Measurements from ENCODE around the gene NFATC4. TPM values are rescaled to one million over a fixed set of nuclear protein-coding genes. Genes with fewer than 3 reads are reported as not detected.

Gene NFATC4
- total and polyA plus RNA-seq, 2 of the 4 experiments (the other 2 are of a cell fraction), result 15.6 to 35.8 TPM

DNA sequence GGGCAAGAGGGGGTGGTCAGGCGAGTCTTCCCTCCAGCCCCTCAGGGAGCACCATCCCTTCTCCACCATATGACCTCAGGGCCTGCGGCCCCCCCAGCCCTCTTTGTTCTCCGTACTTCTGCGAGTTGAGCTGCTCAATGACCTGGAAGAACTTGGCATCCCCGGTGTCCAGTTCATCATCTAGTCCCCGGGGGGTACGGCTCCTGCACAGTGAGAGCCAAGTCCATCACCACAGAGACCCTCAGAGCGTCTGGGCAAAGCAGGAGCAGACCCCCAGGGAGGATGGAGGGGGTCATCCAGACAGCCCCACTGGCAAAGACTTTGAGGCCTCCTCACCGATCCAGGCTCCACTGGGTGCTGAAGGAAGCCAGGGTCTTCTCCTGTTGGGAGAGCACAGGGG is 42.0 kb upstream of the NFATC4 start:
- Histone ChIP-seq H2BK5ac (ENCODE audit: low read depth, low read length, poor library complexity, severe bottlenecking) (no peak overlapping the region), H4K5ac (ENCODE audit: low read depth, low read length) (no peak overlapping the region), H3K4me3 (ENCODE audit: insufficient read depth, low read depth, low read length) (no peak overlapping the region), H3K56ac (ENCODE audit: extremely low read depth, insufficient read depth, low read length) (no peak overlapping the region), H3K9me1 (ENCODE audit: insufficient read depth, low read length) (no peaks in the 10 kb centered on the region; the same call in 1 of the 2 replicates), H3K36me3 (ENCODE audit: control insufficient read depth, insufficient read depth, low read length) (no peaks in the 10 kb centered on the region), H4K91ac (ENCODE audit: insufficient read depth, low read depth, low read length) (no peak overlapping the region), H3K27ac (ENCODE audit: insufficient read depth, low read length) (no peak overlapping the region), H3K27me3 (ENCODE audit: control insufficient read depth, insufficient read depth, low read length) (peaks cover 37% of the 10 kb centered on the region), H2AK5ac (ENCODE audit: low read depth, low read length) (no peak overlapping the region), H2AFZ (replicated peaks; ENCODE audit: low read length, poor library complexity) (no peak overlapping the region), H2AK9ac (replicated peaks; ENCODE audit: low read depth, low read length, poor library complexity) (no peak overlapping the region), H3K79me1 (ENCODE audit: low read depth in 1 of 2, low read length in 2 of 2) (no peaks in the 10 kb centered on the region), H4K8ac (ENCODE audit: low read depth in 2 of 2, low read length in 2 of 2) (no peak overlapping the region), H3K9me3 (ENCODE audit: control insufficient read depth, insufficient read depth, low read length) (no peaks in the 10 kb centered on the region), H2BK120ac (ENCODE audit: low read depth, low read length) (no peak overlapping the region), H4K20me1 (ENCODE audit: insufficient read depth, low read length) (no peaks in the 10 kb centered on the region), H3K4me1 (ENCODE audit: control insufficient read depth, insufficient read depth, low read length) (no peaks in the 10 kb centered on the region), H3K18ac (ENCODE audit: low read depth, low read length) (no peak overlapping the region), H2BK15ac (ENCODE audit: low read depth, low read length) (no peak overlapping the region), H3K23ac (ENCODE audit: low read depth, low read length) (no peak overlapping the region), H3K9ac (ENCODE audit: low read depth, low read length) (no peak overlapping the region), H3K4ac (ENCODE audit: low read depth, low read length) (no peak overlapping the region), H2BK20ac (ENCODE audit: low read depth, low read length) (no peak overlapping the region), H3K14ac (replicated peaks; ENCODE audit: low read depth, low read length) (no peak overlapping the region), H3K4me2 (ENCODE audit: low read depth, low read length) (no peak overlapping the region)
- WGBS, 2 experiments (ENCODE audit: extremely low coverage in 2 of 2, insufficient read length in 1 of 2), result 60% methylated on average over 2 of the region's 9 CpGs; no CpG with 5 or more reads in 1 of the 2 experiments
- ChIA-PET CTCF (interaction anchor here (0.6 kb wide), 1 partner anchor 20 kb away, joined by 4 read pairs; no protein-coding TSS in a partner anchor), POLR2A (ENCODE audit: unreplicated experiment) (interaction anchor here (0.7 kb wide), 1 partner anchor 106 kb away, joined by 3 read pairs; no protein-coding TSS in a partner anchor)
- TF ChIP-seq RAD21 (IDR thresholded peaks at IDR 0.05; ENCODE audit: low read length), result no peak
- TF ChIP-seq, protein P1, sequence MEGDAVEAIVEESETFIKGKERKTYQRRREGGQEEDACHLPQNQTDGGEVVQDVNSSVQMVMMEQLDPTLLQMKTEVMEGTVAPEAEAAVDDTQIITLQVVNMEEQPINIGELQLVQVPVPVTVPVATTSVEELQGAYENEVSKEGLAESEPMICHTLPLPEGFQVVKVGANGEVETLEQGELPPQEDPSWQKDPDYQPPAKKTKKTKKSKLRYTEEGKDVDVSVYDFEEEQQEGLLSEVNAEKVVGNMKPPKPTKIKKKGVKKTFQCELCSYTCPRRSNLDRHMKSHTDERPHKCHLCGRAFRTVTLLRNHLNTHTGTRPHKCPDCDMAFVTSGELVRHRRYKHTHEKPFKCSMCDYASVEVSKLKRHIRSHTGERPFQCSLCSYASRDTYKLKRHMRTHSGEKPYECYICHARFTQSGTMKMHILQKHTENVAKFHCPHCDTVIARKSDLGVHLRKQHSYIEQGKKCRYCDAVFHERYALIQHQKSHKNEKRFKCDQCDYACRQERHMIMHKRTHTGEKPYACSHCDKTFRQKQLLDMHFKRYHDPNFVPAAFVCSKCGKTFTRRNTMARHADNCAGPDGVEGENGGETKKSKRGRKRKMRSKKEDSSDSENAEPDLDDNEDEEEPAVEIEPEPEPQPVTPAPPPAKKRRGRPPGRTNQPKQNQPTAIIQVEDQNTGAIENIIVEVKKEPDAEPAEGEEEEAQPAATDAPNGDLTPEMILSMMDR (conservative IDR thresholded peaks at IDR 0.05; ENCODE audit: low read depth, low read length), result no peak
- TF ChIP-seq SMC3 (IDR thresholded peaks at IDR 0.05; ENCODE audit: low read depth, low read length), result no peak
- TF ChIP-seq BHLHE40 (IDR thresholded peaks at IDR 0.05; ENCODE audit: low read depth, low read length), result no peak
- TF ChIP-seq MAZ (IDR thresholded peaks at IDR 0.05; ENCODE audit: borderline replicate concordance, low read depth, low read length), result no peak
- TF ChIP-seq POLR2A (IDR thresholded peaks at IDR 0.05; ENCODE audit: low read depth, low read length), result no peak
- TF ChIP-seq, protein P2, sequence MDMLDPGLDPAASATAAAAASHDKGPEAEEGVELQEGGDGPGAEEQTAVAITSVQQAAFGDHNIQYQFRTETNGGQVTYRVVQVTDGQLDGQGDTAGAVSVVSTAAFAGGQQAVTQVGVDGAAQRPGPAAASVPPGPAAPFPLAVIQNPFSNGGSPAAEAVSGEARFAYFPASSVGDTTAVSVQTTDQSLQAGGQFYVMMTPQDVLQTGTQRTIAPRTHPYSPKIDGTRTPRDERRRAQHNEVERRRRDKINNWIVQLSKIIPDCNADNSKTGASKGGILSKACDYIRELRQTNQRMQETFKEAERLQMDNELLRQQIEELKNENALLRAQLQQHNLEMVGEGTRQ (IDR thresholded peaks at IDR 0.05; ENCODE audit: low read depth, low read length), result no peak
- TF ChIP-seq CHD1 (IDR thresholded peaks at IDR 0.05; ENCODE audit: low read depth, low read length), result no peak
- ATAC-seq (ENCODE audit: low read depth) (no peak), DNase-seq (no peak)
- dilution Hi-C loops (cut with HindIII; ENCODE audit: low sequenced_read_pairs, unreplicated experiment), result no loop called here
- intact Hi-C loops (cut with micrococcal nuclease), result no loop called here
- in situ Hi-C loops (cut with MboI; ENCODE audit: low sequenced_read_pairs), result no loop called here
- BruUV-seq (replicated peaks), result no TSS peak

Data from IMR-90 (cell line).